GM18511 (cell line): Measurements from ENCODE around the gene VILL.
"Not testable (repeated sequence)": the region's sequence is repeated elsewhere in the genome, so short reads cannot be mapped to it uniquely, and the experiment has no call there.

Experiments used
- ATAC-seq: cut with Tn5 transposase; IDR thresholded peaks from one replicate; pipeline ENCODE4 v1.9.1; 2021; ENCODE audit warnings: mild to moderate bottlenecking, moderate library complexity; ENCODE audit not compliant: unreplicated experiment

The VILL gene

GRCh38 chr3:37985637-37986320 lies 4.8 kb upstream of the VILL start:
- ATAC-seq = no peak

GRCh38 chr3:37986479-37987314 lies 3.9 kb upstream of the VILL start:
- ATAC-seq = no peak

DNA sequence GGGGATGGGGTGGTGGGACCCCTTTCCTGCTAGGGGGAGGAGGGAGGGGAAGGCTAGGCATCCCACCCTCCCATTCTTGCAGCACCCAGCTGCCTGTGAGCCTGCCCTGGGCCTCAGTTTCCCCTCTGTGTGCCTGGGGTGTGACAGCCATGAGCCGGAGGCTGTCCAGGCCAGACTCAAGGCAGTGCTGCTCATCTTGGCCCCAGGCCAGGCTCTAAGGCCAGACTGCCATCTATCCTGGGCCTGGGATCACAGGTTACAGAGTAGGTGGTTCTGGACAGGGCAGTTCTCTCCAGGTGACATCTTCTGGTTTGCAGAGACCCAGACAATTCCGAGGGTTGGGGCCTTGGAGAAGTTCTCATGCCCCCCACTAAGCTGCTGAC lies 3.3 kb upstream of the VILL start:
- no peak for ATAC-seq

GRCh38 chr3:37987751-37988179 lies 2.8 kb upstream of the VILL start:
- no peak for ATAC-seq

DNA sequence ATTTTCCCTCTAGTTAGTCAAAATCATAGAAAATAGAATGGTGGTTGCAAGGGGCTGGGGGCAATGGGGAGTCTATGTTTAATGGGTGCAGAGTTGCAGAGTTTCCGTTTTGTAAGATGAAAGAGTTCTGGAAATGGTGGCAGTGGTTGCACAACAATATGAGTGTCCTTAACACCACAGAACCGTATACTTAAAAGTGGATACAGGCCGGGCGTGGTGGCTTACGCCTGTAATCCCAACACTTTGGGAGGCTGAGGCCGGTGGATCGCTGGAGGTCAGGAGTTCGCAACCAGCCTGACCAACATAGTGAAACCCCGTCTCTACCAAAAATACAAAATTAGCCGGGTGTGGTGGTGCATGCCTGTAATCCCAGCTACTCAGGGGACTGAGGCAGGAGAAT lies 2.2 kb upstream of the VILL start:
- not testable (repeated sequence) for ATAC-seq

DNA sequence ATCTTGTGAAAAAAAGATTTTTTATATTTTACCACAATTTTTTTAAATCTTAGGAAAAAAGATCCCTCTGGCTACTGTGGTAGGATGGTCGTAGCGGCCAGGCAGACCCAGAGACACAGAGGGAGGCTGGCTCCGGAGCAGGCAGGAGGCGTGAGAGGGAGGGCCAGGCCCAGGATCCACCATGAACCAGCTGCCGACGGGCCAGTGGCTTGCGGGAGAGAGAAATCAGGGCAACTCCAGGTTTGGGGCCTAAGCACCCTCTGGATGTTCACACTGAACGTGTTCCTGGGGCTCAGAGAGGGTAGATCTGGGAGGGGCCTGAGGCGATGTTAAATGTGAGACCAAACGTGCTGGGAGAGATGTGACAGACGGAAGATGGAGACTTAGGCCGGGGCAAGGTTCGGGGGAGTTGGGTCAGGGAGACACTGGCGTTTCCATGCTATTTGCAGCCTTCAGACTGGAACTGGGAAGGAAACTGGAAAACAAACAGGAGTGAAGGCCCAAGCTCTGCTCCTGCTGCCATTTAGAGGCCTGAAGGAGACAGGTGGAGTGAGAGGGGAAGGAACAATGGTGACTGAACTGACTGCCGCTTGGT lies 1.6 kb upstream of the VILL start:
- ATAC-seq = no peak

DNA sequence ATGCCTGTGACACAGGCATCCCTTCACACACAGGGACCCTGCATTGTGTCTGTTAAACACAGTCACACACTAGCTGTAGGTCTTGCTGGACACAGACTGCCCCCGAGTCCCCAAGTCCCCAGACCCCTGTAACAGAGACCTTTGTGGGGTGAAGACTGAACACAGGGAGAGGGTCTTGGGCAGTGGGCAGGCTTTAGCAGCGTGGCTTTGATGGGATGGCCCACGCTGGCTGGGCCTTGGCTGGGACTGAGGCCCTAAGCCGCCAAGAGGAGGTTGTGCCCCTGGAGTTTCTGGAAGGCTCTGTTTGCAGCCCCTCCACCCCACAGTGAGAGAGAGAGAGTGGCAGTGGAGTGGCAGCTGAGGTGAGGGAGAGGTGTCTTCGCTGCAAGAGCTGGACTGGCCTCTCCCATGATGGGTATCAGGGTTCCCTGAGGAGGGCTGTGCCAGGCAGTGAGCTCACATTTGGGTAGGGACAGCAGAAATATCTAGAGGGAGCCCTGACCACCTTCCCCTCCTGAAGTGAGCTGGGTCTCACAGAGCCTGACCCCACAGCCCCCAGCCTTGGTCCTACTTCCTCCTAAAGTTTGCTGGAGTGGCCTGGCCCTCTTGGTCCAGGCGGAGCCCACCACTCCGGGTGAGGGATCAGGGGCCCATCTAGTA lies 635 bp upstream of the VILL start:
- no peak for ATAC-seq

- no peak for ATAC-seq
Measured at GRCh38 chr3:37991109-37991508, 523 bp downstream of the VILL start.

- no peak for ATAC-seq
Measured at GRCh38 chr3:37991823-37992222, 1.2 kb downstream of the VILL start.

- no peak for ATAC-seq
Measured at GRCh38 chr3:37992271-37993066, 1.9 kb downstream of the VILL start.

DNA sequence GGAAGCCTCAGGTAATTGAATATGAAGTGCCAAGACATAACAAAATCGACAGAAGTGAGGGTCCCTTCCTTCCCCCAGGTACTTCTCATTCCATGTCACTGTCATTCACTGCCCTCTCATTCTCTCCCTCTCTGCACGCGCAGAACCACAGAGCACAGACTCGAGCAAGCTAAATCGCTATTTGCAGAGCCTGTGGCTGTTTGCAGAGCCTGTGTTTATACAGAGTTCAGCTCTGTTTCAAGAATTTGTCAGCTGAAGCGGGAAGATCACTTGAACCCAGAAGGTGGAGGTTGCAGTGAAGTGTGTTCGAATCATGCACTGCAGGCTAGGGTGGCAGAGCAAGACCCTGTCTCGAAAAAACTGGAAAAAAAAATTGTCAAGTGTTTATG lies 2.5 kb downstream of the VILL start:
- no peak for ATAC-seq

- no peak for ATAC-seq
Measured at GRCh38 chr3:37993460-37993819, 2.9 kb downstream of the VILL start.

DNA sequence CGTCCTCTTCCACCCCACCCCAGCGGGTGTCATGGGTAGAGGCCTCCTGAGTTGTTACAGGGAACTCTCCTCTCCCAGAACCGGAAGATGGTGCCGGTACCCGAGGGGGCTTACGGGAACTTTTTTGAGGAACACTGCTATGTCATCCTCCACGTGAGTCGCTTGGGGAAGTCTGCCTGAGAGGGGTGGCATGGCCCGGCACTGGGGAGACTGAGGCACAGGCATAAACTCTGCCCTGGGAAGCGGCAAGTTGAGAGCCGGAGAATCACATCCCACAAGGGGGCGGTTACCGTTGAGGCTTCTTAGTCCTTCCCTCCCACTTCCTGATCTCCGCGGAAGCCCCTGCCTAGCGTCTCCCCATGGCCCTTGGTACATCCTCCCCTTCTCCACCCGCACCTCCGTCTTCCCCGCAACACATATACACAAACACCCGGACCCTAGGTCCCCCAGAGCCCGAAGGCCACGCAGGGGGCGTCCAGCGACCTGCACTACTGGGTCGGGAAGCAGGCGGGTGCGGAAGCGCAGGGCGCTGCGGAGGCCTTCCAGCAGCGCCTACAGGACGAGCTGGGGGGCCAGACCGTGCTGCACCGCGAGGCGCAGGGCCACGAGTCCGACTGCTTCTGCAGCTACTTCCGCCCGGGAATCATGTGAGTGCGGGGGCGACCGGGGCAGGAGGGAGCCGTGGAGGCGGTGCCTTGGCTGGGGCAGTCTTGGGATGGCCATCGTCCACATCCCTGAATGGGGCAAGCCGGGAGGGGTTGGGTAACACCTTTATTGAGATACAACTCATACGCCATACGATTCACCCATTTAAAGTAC lies 3.4 kb downstream of the VILL start:
- ATAC-seq = peak; percentile 71

DNA sequence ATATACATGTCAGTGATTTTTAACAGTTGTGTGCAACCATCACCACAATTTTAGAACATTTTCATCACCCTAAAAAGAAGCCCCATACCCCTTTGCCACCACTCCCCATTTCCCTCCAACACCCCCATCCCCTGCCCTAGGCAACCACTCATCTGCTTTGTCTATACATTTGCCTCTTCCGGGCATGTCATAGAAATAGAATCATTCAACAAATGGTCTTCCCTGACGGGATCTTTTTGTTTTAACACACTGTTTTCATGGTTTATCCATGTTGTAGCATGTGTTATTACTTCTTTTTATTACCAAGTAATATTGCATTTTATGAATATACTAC lies 4.0 kb downstream of the VILL start:
- ATAC-seq = peak; percentile 1

- ATAC-seq = no peak
Measured at GRCh38 chr3:37995652-37996641, 5.4 kb downstream of the VILL start.

DNA sequence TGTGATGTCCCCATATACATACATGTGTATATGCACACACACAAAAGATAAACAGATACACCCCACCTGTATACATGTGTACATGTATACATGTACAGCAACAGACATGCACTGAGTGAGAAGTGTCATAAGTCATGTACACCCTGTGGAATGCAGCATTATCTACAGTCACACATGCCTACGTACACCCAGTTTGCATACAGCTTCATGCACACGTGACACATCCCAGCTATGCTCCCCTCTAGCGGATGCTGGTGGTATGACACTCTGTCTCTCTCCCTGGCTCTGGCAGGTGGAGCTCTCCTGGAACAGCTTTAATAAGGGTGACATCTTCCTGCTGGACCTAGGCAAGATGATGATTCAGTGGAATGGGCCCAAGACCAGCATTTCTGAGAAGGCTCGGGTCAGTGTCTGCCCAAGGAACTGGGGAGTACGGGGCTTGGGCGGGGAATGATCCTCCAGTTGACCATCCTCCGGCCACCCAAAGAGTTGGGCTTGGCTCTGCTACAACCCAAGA lies 6.3 kb downstream of the VILL start:
- ATAC-seq = peak; percentile 59

GRCh38 chr3:37997342-37997741 lies 6.8 kb downstream of the VILL start:
- no peak for ATAC-seq

DNA sequence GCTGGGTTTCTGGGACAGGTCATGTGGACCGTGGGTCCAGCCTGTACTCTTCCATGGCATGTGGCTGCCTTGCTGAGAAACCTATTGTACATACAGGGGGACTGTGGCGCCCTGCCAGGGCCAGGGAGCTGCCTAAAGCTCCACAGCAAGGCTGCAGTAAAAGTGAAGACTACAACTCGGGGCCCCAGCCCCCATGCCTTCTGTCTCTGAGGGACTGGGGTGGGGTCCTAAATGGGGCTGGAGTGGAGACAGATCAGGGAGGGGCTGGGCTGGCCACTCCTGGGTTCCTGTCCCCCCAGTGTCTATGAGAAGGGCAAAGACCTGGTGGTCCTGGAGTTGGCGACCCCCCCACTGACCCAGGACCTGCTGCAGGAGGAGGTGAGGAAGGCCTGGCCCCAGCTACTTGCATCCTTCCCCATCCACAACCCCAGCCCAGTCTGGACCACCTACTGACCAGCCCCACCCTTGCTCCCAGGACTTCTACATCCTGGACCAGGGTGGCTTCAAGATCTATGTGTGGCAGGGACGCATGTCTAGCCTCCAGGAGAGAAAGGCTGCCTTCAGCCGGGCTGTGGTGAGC lies 7.3 kb downstream of the VILL start:
- ATAC-seq = no peak
